HAP-1 (cell line): ENCODE measurements around the gene PPP2R1A.

ENCODE experiments used
- DNase-seq, 2 experiments: peaks; one replicate each; pipeline ENCODE4 v3.0.0-alpha.2; 2016 to 2020; ENCODE audit warnings: low spot score in 2 of 2
- H3K27me3 ChIP-seq: fragments of 250-450 bp; sonication (Bioruptor Pico); 2 replicates; pipeline ENCODE4 v1.5.1; 2020; ENCODE audit warnings: low read depth, mild to moderate bottlenecking, moderate library complexity
- H3K36me3 ChIP-seq: fragments of 250-450 bp; sonication (Bioruptor Pico); replicated peaks from 2 replicates; pipeline ENCODE4 v1.5.1; 2020; ENCODE audit warnings: mild to moderate bottlenecking
- H3K4me1 ChIP-seq: fragments of 250-450 bp; sonication (Bioruptor Pico); 2 replicates; pipeline ENCODE4 v1.5.1; 2020; ENCODE audit warnings: mild to moderate bottlenecking
- H3K4me3 ChIP-seq: fragments of 250-450 bp; sonication (Bioruptor Pico); 2 replicates; pipeline ENCODE4 v1.5.1; 2020; ENCODE audit warnings: mild to moderate bottlenecking, moderate library complexity
- H3K9me3 ChIP-seq: fragments of 250-450 bp; sonication (Bioruptor Pico); 2 replicates; pipeline ENCODE4 v1.5.1; 2020; ENCODE audit warnings: mild to moderate bottlenecking, moderate library complexity
- in situ Hi-C: fragments of 300-500 bp; cut with MboI; formaldehyde crosslinking; loops from 3 replicates; pipeline ENCODE4 v1.14.3; 2020; ENCODE audit warnings: low sequenced_read_pairs, inconsistent platforms, mixed read lengths

Gene PPP2R1A

GRCh38 chr19:52189735-52190486 is at the start of gene PPP2R1A:
Gene PPP2R1A (plus strand): TSS chr19:52190052. CDS start chr19:52190097, 45 bp downstream.
- no peaks in the 10 kb centered on the region for H3K9me3 ChIP-seq
- DNase-seq: peak; percentile 98 to 100
- in situ Hi-C loops: no loop called here
- no peaks in the 10 kb centered on the region for H3K27me3 ChIP-seq
- peak within 1 kb of the TSS; percentile 100 for H3K4me3 ChIP-seq
- peaks cover 7% of the 10 kb centered on the region; the same call in 1 of the 2 replicates for H3K4me1 ChIP-seq
- H3K36me3 ChIP-seq: peaks cover 31% of the 10 kb centered on the region

- 0 out of 2 replicates have a peak, but pooled peaks cover 3% of the 10 kb centered on the region for H3K36me3 ChIP-seq
- H3K4me1 ChIP-seq: no peaks in the 10 kb centered on the region; the same call in 1 of the 2 replicates
- DNase-seq: no peak
- in situ Hi-C loops: no loop called here
- H3K9me3 ChIP-seq: peaks cover 12% of the 10 kb centered on the region
- no peak overlapping the region for H3K4me3 ChIP-seq
- no peaks in the 10 kb centered on the region for H3K27me3 ChIP-seq
These were observed 48.6 kb upstream of the PPP2R1A start for GRCh38 chr19:52141203-52141602.

GRCh38 chr19:52142001-52142595 is 47.8 kb upstream of the PPP2R1A start:
- DNase-seq: no peak
- in situ Hi-C loops: no loop called here

GRCh38 chr19:52148256-52148655 is 41.6 kb upstream of the PPP2R1A start:
- Histone ChIP-seq H3K27me3 (no peaks in the 10 kb centered on the region), H3K9me3 (0 out of 2 replicates have a peak, but pooled peaks cover 2% of the 10 kb centered on the region), H3K4me3 (no peak overlapping the region), H3K36me3 (no peaks in the 10 kb centered on the region), H3K4me1 (no peaks in the 10 kb centered on the region)
- in situ Hi-C loops: no loop called here
- no peak for DNase-seq

More at GRCh38 chr19:52142001-52142595, 47.8 kb upstream of the PPP2R1A start:
- no peak overlapping the region for H3K4me3 ChIP-seq
- no peaks in the 10 kb centered on the region for H3K27me3 ChIP-seq
- peaks cover 12% of the 10 kb centered on the region for H3K9me3 ChIP-seq
- no peaks in the 10 kb centered on the region; the same call in 1 of the 2 replicates for H3K4me1 ChIP-seq
- H3K36me3 ChIP-seq: 0 out of 2 replicates have a peak, but pooled peaks cover 3% of the 10 kb centered on the region

- Histone ChIP-seq H3K9me3 (peaks cover 27% of the 10 kb centered on the region), H3K4me1 (no peaks in the 10 kb centered on the region), H3K36me3 (0 out of 2 replicates have a peak, but pooled peaks cover 5% of the 10 kb centered on the region), H3K4me3 (no peak overlapping the region), H3K27me3 (no peaks in the 10 kb centered on the region)
- DNase-seq: no peak
- in situ Hi-C loops: no loop called here
These were observed 34.1 kb upstream of the PPP2R1A start for GRCh38 chr19:52155596-52156359.

- DNase-seq: no peak
- H3K9me3 ChIP-seq: 0 out of 2 replicates have a peak, but pooled peaks cover 3% of the 10 kb centered on the region
- in situ Hi-C loops: no loop called here
These were observed 19.5 kb upstream of the PPP2R1A start for GRCh38 chr19:52170304-52170703.

GRCh38 chr19:52170863-52171320 is 19.0 kb upstream of the PPP2R1A start:
- Histone ChIP-seq H3K36me3 (peaks cover 9% of the 10 kb centered on the region), H3K4me1 (peaks cover 5% of the 10 kb centered on the region), H3K4me3 (peak overlapping the region; percentile 65), H3K9me3 (0 out of 2 replicates have a peak, but pooled peaks cover 3% of the 10 kb centered on the region), H3K27me3 (no peaks in the 10 kb centered on the region)
- in situ Hi-C loops: no loop called here
- peak in 1 of 2 experiments; percentile 33 for DNase-seq

More at GRCh38 chr19:52170304-52170703, 19.5 kb upstream of the PPP2R1A start:
- H3K4me1 ChIP-seq: peaks cover 5% of the 10 kb centered on the region
- H3K36me3 ChIP-seq: peaks cover 10% of the 10 kb centered on the region
- H3K4me3 ChIP-seq: peak overlapping the region; percentile 65
- no peaks in the 10 kb centered on the region for H3K27me3 ChIP-seq

- in situ Hi-C loops: no loop called here
- 0 out of 2 replicates have a peak, but pooled peaks cover 3% of the 10 kb centered on the region for H3K9me3 ChIP-seq
- H3K4me1 ChIP-seq: peaks cover 5% of the 10 kb centered on the region
- peak within 1 kb of the TSS; percentile 65 for H3K4me3 ChIP-seq
- H3K36me3 ChIP-seq: peaks cover 9% of the 10 kb centered on the region
- no peaks in the 10 kb centered on the region for H3K27me3 ChIP-seq
- peak; percentile 79 to 95 for DNase-seq
These were observed 18.3 kb upstream of the PPP2R1A start, which contains the start of gene ZNF836 for GRCh38 chr19:52171321-52172169. Gene ZNF836 (minus strand): TSS chr19:52171621. CDS start chr19:52168072, 3,549 bp downstream.

- H3K9me3 ChIP-seq: 0 out of 2 replicates have a peak, but pooled peaks cover 3% of the 10 kb centered on the region
- peaks cover 5% of the 10 kb centered on the region for H3K4me1 ChIP-seq
- in situ Hi-C loops: no loop called here
- no peaks in the 10 kb centered on the region for H3K27me3 ChIP-seq
- no peak overlapping the region; the same call in 1 of the 2 replicates for H3K4me3 ChIP-seq
- DNase-seq: no peak
- peaks cover 6% of the 10 kb centered on the region for H3K36me3 ChIP-seq
These were observed 17.5 kb upstream of the PPP2R1A start for GRCh38 chr19:52172347-52172746.

GRCh38 chr19:52176574-52176973 is 13.3 kb upstream of the PPP2R1A start:
- 0 out of 2 replicates have a peak, but pooled peaks cover 3% of the 10 kb centered on the region for H3K9me3 ChIP-seq
- in situ Hi-C loops: no loop called here

GRCh38 chr19:52187407-52187806 is 2.4 kb upstream of the PPP2R1A start:
- Histone ChIP-seq H3K4me1 (peaks cover 7% of the 10 kb centered on the region; the same call in 1 of the 2 replicates), H3K27me3 (no peaks in the 10 kb centered on the region), H3K36me3 (peaks cover 15% of the 10 kb centered on the region), H3K9me3 (no peaks in the 10 kb centered on the region), H3K4me3 (no peak overlapping the region)
- no peak for DNase-seq
- in situ Hi-C loops: no loop called here

More at GRCh38 chr19:52176574-52176973, 13.3 kb upstream of the PPP2R1A start:
- no peak overlapping the region for H3K4me3 ChIP-seq
- H3K36me3 ChIP-seq: no peaks in the 10 kb centered on the region
- H3K4me1 ChIP-seq: peaks cover 5% of the 10 kb centered on the region
- H3K27me3 ChIP-seq: no peaks in the 10 kb centered on the region
- DNase-seq: no peak

GRCh38 chr19:52188822-52189734 is 774 bp upstream of the PPP2R1A start:
- in situ Hi-C loops: no loop called here
- peak; percentile 98 to 99 for DNase-seq
- Histone ChIP-seq H3K9me3 (no peaks in the 10 kb centered on the region), H3K27me3 (no peaks in the 10 kb centered on the region), H3K36me3 (peaks cover 27% of the 10 kb centered on the region), H3K4me3 (peak overlapping the region; percentile 31), H3K4me1 (peaks cover 7% of the 10 kb centered on the region; the same call in 1 of the 2 replicates)
